Measurements from ENCODE around the gene TBRG1.

- no peak for TF ChIP-seq CTCF (conservative IDR thresholded peaks at IDR 0.05)
- no peak for TF ChIP-seq EZH2 (IDR thresholded peaks at IDR 0.05; ENCODE audit: low read depth)
Measured at GRCh38 chr11:124676386-124676785, 53.7 kb downstream of the TBRG1 start.

All from PC-9 (cell line).